ENCODE data around the gene PLOD2. TPM values are rescaled to one million over a fixed set of nuclear protein-coding genes. Genes with fewer than 3 reads are reported as not detected.
"Not testable (repeated sequence)": the region's sequence is repeated elsewhere in the genome, so short reads cannot be mapped to it uniquely, and the experiment has no call there.

Gene PLOD2
- total RNA-seq, 1 donor = 345 TPM

DNA sequence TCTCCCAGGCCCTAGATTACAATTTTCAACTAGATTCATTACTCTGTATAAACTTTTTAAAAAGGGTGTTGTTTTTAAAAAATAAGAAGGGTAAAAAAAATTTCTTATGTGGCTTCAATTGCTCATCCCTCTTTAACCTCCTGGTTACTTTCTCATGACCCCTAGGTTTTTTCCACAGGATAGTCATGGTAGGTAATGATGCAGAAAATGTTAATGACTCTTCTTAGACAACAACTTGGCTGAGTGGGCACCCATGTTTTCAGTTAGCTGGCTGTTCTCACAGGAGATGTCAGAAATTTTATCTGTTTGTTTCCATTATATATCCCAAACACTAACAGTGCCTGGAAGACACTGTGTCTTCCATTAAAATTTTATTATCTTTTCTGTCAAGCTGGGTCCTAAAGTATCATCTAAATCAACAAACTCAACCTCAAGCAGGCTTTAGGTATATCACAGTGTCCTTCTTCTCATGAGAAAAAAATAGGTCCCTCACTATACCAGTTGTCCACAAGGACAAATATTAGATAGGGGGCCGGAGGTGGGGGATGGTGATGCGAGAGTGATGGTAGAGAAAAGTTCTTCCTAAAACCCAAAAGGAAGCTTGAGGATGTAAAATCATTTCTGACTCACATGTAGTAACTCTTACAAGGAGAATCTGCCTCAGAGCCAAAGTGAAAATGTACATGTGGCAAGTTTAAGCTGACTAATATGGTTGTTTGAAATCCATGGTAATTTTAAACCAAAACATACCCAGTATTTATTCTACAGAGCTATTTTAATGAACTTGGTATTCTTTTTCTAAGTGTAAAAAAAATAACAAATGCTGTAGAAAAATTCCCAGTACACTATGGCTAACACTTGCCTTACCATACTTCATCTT, 43.3 kb downstream of the PLOD2 start:
- Histone ChIP-seq H3K4me1 (ENCODE audit: insufficient read depth, low read length) (peaks cover 12% of the 10 kb centered on the region), H3K9me3 (ENCODE audit: low read depth, low read length) (no peaks in the 10 kb centered on the region), H3K27ac (ENCODE audit: low read depth, low read length) (peak overlapping the region; percentile 91), H4K20me1 (ENCODE audit: insufficient read depth, low read length) (peaks cover under 1% of the 10 kb centered on the region), H2AFZ (ENCODE audit: low read length) (no peak overlapping the region), H3K36me3 (ENCODE audit: insufficient read depth, low read length) (peaks cover 62% of the 10 kb centered on the region), H3K27me3 (ENCODE audit: insufficient read depth, low read length) (no peaks in the 10 kb centered on the region), H3K79me2 (ENCODE audit: insufficient read depth, low read length) (peaks cover 49% of the 10 kb centered on the region), H3K4me2 (ENCODE audit: insufficient read depth, low read length) (no peak overlapping the region), H3K4me3 (ENCODE audit: insufficient read depth, low read length) (no peak overlapping the region)
- peak; percentile 42 for DNase-seq (ENCODE audit: insufficient read length, low spot score, missing footprints)
- TF ChIP-seq, protein P1, sequence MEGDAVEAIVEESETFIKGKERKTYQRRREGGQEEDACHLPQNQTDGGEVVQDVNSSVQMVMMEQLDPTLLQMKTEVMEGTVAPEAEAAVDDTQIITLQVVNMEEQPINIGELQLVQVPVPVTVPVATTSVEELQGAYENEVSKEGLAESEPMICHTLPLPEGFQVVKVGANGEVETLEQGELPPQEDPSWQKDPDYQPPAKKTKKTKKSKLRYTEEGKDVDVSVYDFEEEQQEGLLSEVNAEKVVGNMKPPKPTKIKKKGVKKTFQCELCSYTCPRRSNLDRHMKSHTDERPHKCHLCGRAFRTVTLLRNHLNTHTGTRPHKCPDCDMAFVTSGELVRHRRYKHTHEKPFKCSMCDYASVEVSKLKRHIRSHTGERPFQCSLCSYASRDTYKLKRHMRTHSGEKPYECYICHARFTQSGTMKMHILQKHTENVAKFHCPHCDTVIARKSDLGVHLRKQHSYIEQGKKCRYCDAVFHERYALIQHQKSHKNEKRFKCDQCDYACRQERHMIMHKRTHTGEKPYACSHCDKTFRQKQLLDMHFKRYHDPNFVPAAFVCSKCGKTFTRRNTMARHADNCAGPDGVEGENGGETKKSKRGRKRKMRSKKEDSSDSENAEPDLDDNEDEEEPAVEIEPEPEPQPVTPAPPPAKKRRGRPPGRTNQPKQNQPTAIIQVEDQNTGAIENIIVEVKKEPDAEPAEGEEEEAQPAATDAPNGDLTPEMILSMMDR (IDR thresholded peaks at IDR 0.05; ENCODE audit: extremely low read depth, low read depth, low read length) = no peak

DNA sequence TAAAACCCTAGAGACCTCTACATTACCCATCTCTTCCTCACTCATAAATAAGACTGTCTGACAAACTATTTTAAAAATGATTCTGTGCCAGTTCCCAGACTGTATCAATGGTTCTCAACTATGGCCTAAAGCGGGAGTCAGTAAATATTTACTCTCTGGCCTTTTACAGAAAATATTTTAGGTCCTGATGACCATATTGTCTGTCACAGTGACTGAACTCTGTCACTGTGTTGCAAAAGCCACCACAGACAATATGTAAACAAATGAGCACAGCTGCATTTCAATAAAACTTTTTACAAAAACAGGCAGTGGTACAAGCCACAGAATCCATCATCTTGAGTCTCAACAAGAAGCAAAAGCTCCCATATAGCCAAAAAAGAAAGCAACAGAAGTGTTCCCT, 45.4 kb downstream of the PLOD2 start:
- peaks cover 44% of the 10 kb centered on the region for H3K79me2 ChIP-seq (ENCODE audit: insufficient read depth, low read length)
- no peak for DNase-seq (ENCODE audit: insufficient read length, low spot score, missing footprints)
- peaks cover 50% of the 10 kb centered on the region for H3K36me3 ChIP-seq (ENCODE audit: insufficient read depth, low read length)
- H3K27me3 ChIP-seq (ENCODE audit: insufficient read depth, low read length) = no peaks in the 10 kb centered on the region
- peaks cover 3% of the 10 kb centered on the region for H4K20me1 ChIP-seq (ENCODE audit: insufficient read depth, low read length)
- H3K4me1 ChIP-seq (ENCODE audit: insufficient read depth, low read length) = peaks cover 12% of the 10 kb centered on the region
- H3K4me3 ChIP-seq (ENCODE audit: insufficient read depth, low read length) = no peak overlapping the region
- TF ChIP-seq, protein P1 (IDR thresholded peaks at IDR 0.05; ENCODE audit: extremely low read depth, low read depth, low read length) = no peak
- H3K27ac ChIP-seq (ENCODE audit: low read depth, low read length) = peak overlapping the region; percentile 0
- H3K9me3 ChIP-seq (ENCODE audit: low read depth, low read length) = no peaks in the 10 kb centered on the region
- H3K4me2 ChIP-seq (ENCODE audit: insufficient read depth, low read length) = no peak overlapping the region
- no peak overlapping the region for H2AFZ ChIP-seq (ENCODE audit: low read length)

DNA sequence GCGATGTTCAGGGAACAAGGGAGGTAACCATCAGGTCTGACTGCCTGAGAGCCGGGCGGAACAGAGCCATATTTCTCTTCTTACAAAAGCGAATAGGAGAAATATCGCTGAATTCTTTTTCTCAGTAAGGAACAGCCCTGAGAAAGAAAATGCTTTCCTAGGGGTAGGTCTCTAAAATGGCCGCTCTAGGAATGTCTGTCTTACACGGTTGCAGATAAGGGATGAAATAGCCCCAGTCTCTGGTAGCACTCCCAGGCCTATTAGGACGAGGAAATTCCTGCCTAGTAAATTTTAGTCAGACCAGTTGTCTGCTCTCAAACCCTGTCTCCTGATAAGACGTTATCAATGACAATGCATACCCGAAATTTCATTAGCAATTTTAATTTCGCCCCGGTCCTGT, 47.2 kb downstream of the PLOD2 start:
- Histone ChIP-seq H3K4me1 (ENCODE audit: insufficient read depth, low read length) (peaks cover 12% of the 10 kb centered on the region), H3K79me2 (ENCODE audit: insufficient read depth, low read length) (peaks cover 50% of the 10 kb centered on the region), H3K36me3 (ENCODE audit: insufficient read depth, low read length) (peaks cover 60% of the 10 kb centered on the region)
- H3K4me3 ChIP-seq (ENCODE audit: insufficient read depth, low read length); H3K27ac ChIP-seq (ENCODE audit: low read depth, low read length); H3K9me3 ChIP-seq (ENCODE audit: low read depth, low read length); H2AFZ ChIP-seq (ENCODE audit: low read length); H3K27me3 ChIP-seq (ENCODE audit: insufficient read depth, low read length); H4K20me1 ChIP-seq (ENCODE audit: insufficient read depth, low read length); DNase-seq (ENCODE audit: insufficient read length, low spot score, missing footprints); H3K4me2 ChIP-seq (ENCODE audit: insufficient read depth, low read length): not testable (repeated sequence)

DNA sequence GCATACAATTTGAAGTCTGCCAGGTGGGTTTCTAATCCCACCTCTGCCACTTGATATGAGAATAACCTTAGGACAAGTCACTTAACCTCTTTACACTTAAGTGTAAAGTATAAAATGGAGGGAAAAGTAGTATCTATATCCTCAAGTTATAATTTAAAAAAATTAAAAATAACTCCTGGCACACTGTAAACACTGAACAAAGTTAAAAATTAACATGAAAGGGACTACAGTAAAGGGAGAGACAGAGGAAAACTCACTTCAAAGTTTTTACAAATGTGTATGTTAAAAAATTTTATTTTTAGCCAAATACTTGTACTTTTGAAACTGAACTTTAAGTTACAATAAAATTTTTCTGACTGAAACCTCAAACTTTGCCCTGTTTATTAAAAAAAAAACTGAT, 49.6 kb downstream of the PLOD2 start:
- Histone ChIP-seq H3K36me3 (ENCODE audit: insufficient read depth, low read length) (peaks cover 66% of the 10 kb centered on the region), H2AFZ (ENCODE audit: low read length) (no peak overlapping the region), H3K4me1 (ENCODE audit: insufficient read depth, low read length) (no peaks in the 10 kb centered on the region), H3K4me2 (ENCODE audit: insufficient read depth, low read length) (no peak overlapping the region), H3K4me3 (ENCODE audit: insufficient read depth, low read length) (no peak overlapping the region), H3K27me3 (ENCODE audit: insufficient read depth, low read length) (no peaks in the 10 kb centered on the region), H3K27ac (ENCODE audit: low read depth, low read length) (no peak overlapping the region), H4K20me1 (ENCODE audit: insufficient read depth, low read length) (peaks cover 3% of the 10 kb centered on the region), H3K9me3 (ENCODE audit: low read depth, low read length) (no peaks in the 10 kb centered on the region), H3K79me2 (ENCODE audit: insufficient read depth, low read length) (peaks cover 41% of the 10 kb centered on the region)
- DNase-seq (ENCODE audit: insufficient read length, low spot score, missing footprints) = no peak
- TF ChIP-seq, protein P1 (IDR thresholded peaks at IDR 0.05; ENCODE audit: extremely low read depth, low read depth, low read length) = no peak
